Fibroblast of lung (primary cell): Measurements from ENCODE around the gene SPEG. TPM values are rescaled to one million over a fixed set of nuclear protein-coding genes. Genes with fewer than 3 reads are reported as not detected.

Experiments used
- DNase-seq, 2 donors: peaks; one replicate each; pipeline versions ENCODE4 v3.0.0 to v3.0.0-alpha.2; 2010; ENCODE audit warnings: low read depth in 2 of 2
- H2AFZ ChIP-seq: 2 replicates; pipeline ENCODE4 v1.5.1; 2012; ENCODE audit warnings: low read length, control low read depth, inconsistent platforms
- H3K27ac ChIP-seq: 2 replicates; pipeline ENCODE4 v1.5.1; 2011; ENCODE audit warnings: low read length, control low read depth; ENCODE audit not compliant: insufficient read depth
- H3K27me3 ChIP-seq: 2 replicates; pipeline ENCODE4 v1.5.1; 2011; ENCODE audit warnings: mild to moderate bottlenecking, low read length; ENCODE audit not compliant: control insufficient read depth, insufficient read depth
- H3K36me3 ChIP-seq: 2 replicates; pipeline ENCODE4 v1.5.1; 2011; ENCODE audit warnings: low read length; ENCODE audit not compliant: control insufficient read depth, insufficient read depth
- H3K4me1 ChIP-seq: 2 replicates; pipeline ENCODE4 v1.5.1; 2011; ENCODE audit warnings: low read length; ENCODE audit not compliant: control insufficient read depth, insufficient read depth; ENCODE audit errors: extremely low read depth
- H3K4me2 ChIP-seq: 2 replicates; pipeline ENCODE4 v1.5.1; 2011; ENCODE audit warnings: low read length, control low read depth; ENCODE audit not compliant: insufficient read depth; ENCODE audit errors: extremely low read depth
- H3K4me3 ChIP-seq, 4 experiments: fragments of 200-600 bp in 1 of 4; sonication (generic) in 1 of 4; replicated peaks in 1 of 4; 2 replicates each; pipeline ENCODE4 v1.5.1; 2011 to 2016; ENCODE audit warnings: low read length in 4 of 4, low read depth in 3 of 4, mild to moderate bottlenecking in 3 of 4, control low read depth in 2 of 4, inconsistent platforms in 1 of 4, mixed read lengths in 1 of 4; ENCODE audit not compliant: insufficient read depth in 1 of 4; ENCODE audit errors: control extremely low read depth in 1 of 4
- H3K79me2 ChIP-seq: 2 replicates; pipeline ENCODE4 v1.5.1; 2012; ENCODE audit warnings: mild to moderate bottlenecking, low read length, inconsistent platforms; ENCODE audit not compliant: control insufficient read depth, insufficient read depth
- H3K9ac ChIP-seq: 2 replicates; pipeline ENCODE4 v1.5.1; 2011; ENCODE audit warnings: mild to moderate bottlenecking, low read length, control low read depth; ENCODE audit not compliant: insufficient read depth
- H3K9me3 ChIP-seq: 2 replicates; pipeline ENCODE4 v1.5.1; 2012; ENCODE audit warnings: low read depth, low read length; ENCODE audit not compliant: control insufficient read depth, insufficient read depth
- H4K20me1 ChIP-seq: 2 replicates; pipeline ENCODE4 v1.5.1; 2011; ENCODE audit warnings: low read length; ENCODE audit not compliant: control insufficient read depth, insufficient read depth; ENCODE audit errors: extremely low read depth
- CTCF ChIP-seq, 2 donors: IDR thresholded peaks in 1 of 2; conservative IDR thresholded peaks in 1 of 2; 1 replicate in 1 of 2; 2 replicates in 1 of 2; pipeline ENCODE4 v1.5.1; 2011 to 2012; ENCODE audit warnings: low read length in 2 of 2, control low read depth in 1 of 2, inconsistent platforms in 1 of 2, low read depth in 1 of 2, mild to moderate bottlenecking in 1 of 2
- EZH2 ChIP-seq: IDR thresholded peaks from 2 replicates; pipeline ENCODE4 v1.5.1; 2012; ENCODE audit warnings: low read length, control low read depth, mild to moderate bottlenecking; ENCODE audit errors: missing control alignments
- polyA plus RNA-seq, 2 donors: library from polyadenylated mRNA; depleted of rRNA in 1 of 2; stranded (reverse) in 1 of 2; unstranded in 1 of 2; fragments of >200 nt; gene quantifications; 2 replicates each; pipeline ENCODE4 v1.2.1, GENCODE V29; 2011 to 2012; ENCODE audit warnings: missing spikeins in 1 of 2
- total RNA-seq: library from RNA; depleted of rRNA; stranded (reverse); fragments of >200 nt; gene quantifications from 2 replicates; pipeline ENCODE4 v1.2.1, GENCODE V29; 2014

SPEG gene
- total and polyA plus RNA-seq, 2 donors (not counting 1 experiment from before 2014, with no cell fraction given), result 9.5 to 20.1 TPM

GRCh38 chr2:219502618-219503017, 68.0 kb downstream of the SPEG start:
- Histone ChIP-seq H3K79me2 (peaks cover 6% of the 10 kb centered on the region), H3K9me3 (no peaks in the 10 kb centered on the region), H3K9ac (no peak overlapping the region), H3K27me3 (no peaks in the 10 kb centered on the region), H3K4me1 (peaks cover 9% of the 10 kb centered on the region), H3K4me2 (no peak overlapping the region), H4K20me1 (no peaks in the 10 kb centered on the region), H3K4me3 (no peak overlapping the region), H3K27ac (no peak overlapping the region), H2AFZ (no peak overlapping the region), H3K36me3 (peaks cover 18% of the 10 kb centered on the region)
- TF ChIP-seq CTCF (conservative IDR thresholded peaks at IDR 0.05 in 1 of 2, IDR thresholded peaks at IDR 0.05 in 1 of 2; ENCODE audit: low read depth in 1 of 2, low read length in 2 of 2) (no peak), EZH2 (no peak)
- DNase-seq, result no peak

- peaks cover 5% of the 10 kb centered on the region for H3K27me3 ChIP-seq
- DNase-seq, result no peak
- H3K4me1 ChIP-seq, result no peaks in the 10 kb centered on the region
- no peaks in the 10 kb centered on the region for H4K20me1 ChIP-seq
- H3K27ac ChIP-seq, result no peak overlapping the region
- H3K79me2 ChIP-seq, result no peaks in the 10 kb centered on the region
- no peak overlapping the region for H2AFZ ChIP-seq
- no peak for TF ChIP-seq CTCF (conservative IDR thresholded peaks at IDR 0.05 in 1 of 2, IDR thresholded peaks at IDR 0.05 in 1 of 2; ENCODE audit: low read depth in 1 of 2, low read length in 2 of 2)
- H3K36me3 ChIP-seq, result peaks cover 18% of the 10 kb centered on the region
- no peak overlapping the region for H3K4me3 ChIP-seq
- no peak overlapping the region for H3K9ac ChIP-seq
- H3K4me2 ChIP-seq, result no peak overlapping the region
- H3K9me3 ChIP-seq, result no peaks in the 10 kb centered on the region
Observed at GRCh38 chr2:219505585-219505984, 70.9 kb downstream of the SPEG start.

- Histone ChIP-seq H4K20me1 (no peaks in the 10 kb centered on the region), H3K4me2 (no peak overlapping the region), H3K27ac (no peak overlapping the region), H3K9ac (no peak overlapping the region), H3K9me3 (no peaks in the 10 kb centered on the region), H3K27me3 (peaks cover 10% of the 10 kb centered on the region), H3K4me1 (no peaks in the 10 kb centered on the region), H3K79me2 (no peaks in the 10 kb centered on the region), H2AFZ (no peak overlapping the region), H3K36me3 (peaks cover 18% of the 10 kb centered on the region), H3K4me3 (no peak overlapping the region)
- no peak for DNase-seq
- TF ChIP-seq CTCF (conservative IDR thresholded peaks at IDR 0.05 in 1 of 2, IDR thresholded peaks at IDR 0.05 in 1 of 2; ENCODE audit: low read depth in 1 of 2, low read length in 2 of 2) (no peak), EZH2 (no peak)
Observed at GRCh38 chr2:219506153-219506801, 71.6 kb downstream of the SPEG start.
